Measurements from ENCODE around the gene SLCO3A1. TPM values are rescaled to one million over a fixed set of nuclear protein-coding genes. Genes with fewer than 3 reads are reported as not detected.

Gene SLCO3A1
- total RNA-seq (2022) (10.1 and 11.9 TPM in 2 replicates), Bru-seq, nascent RNA (percentile 55 among the genes with signal in this experiment), BruChase-seq, experiment 1, labeled RNA remaining after a 6-hour chase (percentile 44 among the genes with signal in this experiment), BruChase-seq, experiment 2, labeled RNA remaining after a 2-hour chase (percentile 50 among the genes with signal in this experiment)
- long read RNA-seq, full-length matches to known transcripts = 19 of 27 reads
- long read RNA-seq, partial matches to known transcripts = 2 of 27 reads
- long read RNA-seq, other reads (novel, unspliced or antisense) = 6 of 27 reads

GRCh38 chr15:91853511-91853947 is at the start of gene SLCO3A1:
TSS of gene SLCO3A1 (plus strand) at chr15:91853708.
- Mint-ChIP-seq H3K9me3 (ENCODE audit: unreplicated experiment) (no peaks in the 10 kb centered on the region), H3K4me1 (ENCODE audit: insufficient read depth, unreplicated experiment) (peaks cover 42% of the 10 kb centered on the region), H3K27me3 (ENCODE audit: insufficient read depth, unreplicated experiment) (no peaks in the 10 kb centered on the region), H3K4me3 (ENCODE audit: unreplicated experiment) (peak within 1 kb of the TSS; percentile 75), H3K27ac (ENCODE audit: low read depth, unreplicated experiment) (peak within 1 kb of the TSS; percentile 61), H3K36me3 (ENCODE audit: insufficient read depth, unreplicated experiment) (no peaks in the 10 kb centered on the region)
- ChIA-PET POLR2A (interaction anchor here (1.0 to 5.4 kb wide), 11 partner anchors 12 to 224 kb away, joined by 3 to 81 read pairs (median 6); no protein-coding TSS in a partner anchor), CTCF (interaction anchor here (0.6 to 8.6 kb wide), 32 partner anchors 10 to 552 kb away, joined by 3 to 152 read pairs (median 5); no protein-coding TSS in a partner anchor)
- no TSS peak for BruUV-seq (replicated peaks)
- no peak for TF ChIP-seq CTCF (IDR thresholded peaks at IDR 0.05; ENCODE audit: unreplicated experiment)
- intact Hi-C loops (cut with micrococcal nuclease) = loop anchor here (1.0 to 5.0 kb wide), 4 partner anchors 89 to 224 kb away; no protein-coding TSS in a partner anchor
- peak; percentile 63 for DNase-seq (ENCODE audit: unreplicated experiment)

- CTCF ChIA-PET = interaction anchor here (1.5 kb wide), 1 partner anchor 102 kb away, joined by 3 read pairs; no protein-coding TSS in a partner anchor
- H3K9me3 Mint-ChIP-seq (ENCODE audit: unreplicated experiment) = no peaks in the 10 kb centered on the region
- no peak overlapping the region for H3K27ac Mint-ChIP-seq (ENCODE audit: low read depth, unreplicated experiment)
- no peaks in the 10 kb centered on the region for H3K4me1 Mint-ChIP-seq (ENCODE audit: insufficient read depth, unreplicated experiment)
- no peak overlapping the region for H3K4me3 Mint-ChIP-seq (ENCODE audit: unreplicated experiment)
- POLR2A ChIA-PET = interaction anchor here (1.1 kb wide), 1 partner anchor 28 kb away, joined by 4 read pairs; no protein-coding TSS in a partner anchor
- no peaks in the 10 kb centered on the region for H3K36me3 Mint-ChIP-seq (ENCODE audit: insufficient read depth, unreplicated experiment)
- H3K27me3 Mint-ChIP-seq (ENCODE audit: insufficient read depth, unreplicated experiment) = peaks cover 57% of the 10 kb centered on the region
- no peak for TF ChIP-seq CTCF (IDR thresholded peaks at IDR 0.05; ENCODE audit: unreplicated experiment)
- intact Hi-C loops (cut with micrococcal nuclease) = no loop called here
- BruUV-seq (replicated peaks) = no TSS peak
- DNase-seq (ENCODE audit: unreplicated experiment) = no peak
These were observed 46.4 kb upstream of the SLCO3A1 start for GRCh38 chr15:91807122-91807521.

GRCh38 chr15:91813924-91814323 is 39.6 kb upstream of the SLCO3A1 start:
- intact Hi-C loops (cut with micrococcal nuclease) = no loop called here
- H3K27ac Mint-ChIP-seq (ENCODE audit: low read depth, unreplicated experiment) = no peak overlapping the region
- POLR2A ChIA-PET = no interaction called here
- no peak overlapping the region for H3K4me3 Mint-ChIP-seq (ENCODE audit: unreplicated experiment)
- H3K9me3 Mint-ChIP-seq (ENCODE audit: unreplicated experiment) = peaks cover 8% of the 10 kb centered on the region
- no peaks in the 10 kb centered on the region for H3K36me3 Mint-ChIP-seq (ENCODE audit: insufficient read depth, unreplicated experiment)
- no peak for DNase-seq (ENCODE audit: unreplicated experiment)
- H3K4me1 Mint-ChIP-seq (ENCODE audit: insufficient read depth, unreplicated experiment) = no peaks in the 10 kb centered on the region
- H3K27me3 Mint-ChIP-seq (ENCODE audit: insufficient read depth, unreplicated experiment) = peaks cover 14% of the 10 kb centered on the region
- BruUV-seq (replicated peaks) = no TSS peak
- no peak for TF ChIP-seq CTCF (IDR thresholded peaks at IDR 0.05; ENCODE audit: unreplicated experiment)
- CTCF ChIA-PET = no interaction called here

- CTCF ChIA-PET = interaction anchor here (0.6 to 1.0 kb wide), 2 partner anchors 37 to 608 kb away, joined by 3 to 4 read pairs; partner anchors contain the start of gene SLCO3A1
- no peak for TF ChIP-seq CTCF (IDR thresholded peaks at IDR 0.05; ENCODE audit: unreplicated experiment)
- Mint-ChIP-seq H3K4me3 (ENCODE audit: unreplicated experiment) (no peak overlapping the region), H3K27ac (ENCODE audit: low read depth, unreplicated experiment) (no peak overlapping the region), H3K4me1 (ENCODE audit: insufficient read depth, unreplicated experiment) (no peaks in the 10 kb centered on the region), H3K27me3 (ENCODE audit: insufficient read depth, unreplicated experiment) (no peaks in the 10 kb centered on the region), H3K9me3 (ENCODE audit: unreplicated experiment) (peaks cover 8% of the 10 kb centered on the region), H3K36me3 (ENCODE audit: insufficient read depth, unreplicated experiment) (no peaks in the 10 kb centered on the region)
- no peak for DNase-seq (ENCODE audit: unreplicated experiment)
- BruUV-seq (replicated peaks) = no TSS peak
- intact Hi-C loops (cut with micrococcal nuclease) = no loop called here
- POLR2A ChIA-PET = no interaction called here
These were observed 36.6 kb upstream of the SLCO3A1 start for GRCh38 chr15:91816942-91817341.
